Neutrophil (primary cell): ENCODE results near the gene MEF2A.

Experiments used
- H3K27ac ChIP-seq: fragments of 200-600 bp; sonication (generic); 2 replicates; pipeline ENCODE4 v1.5.1; 2016; ENCODE audit warnings: mild to moderate bottlenecking, moderate library complexity
- H3K27me3 ChIP-seq: fragments of 200-600 bp; sonication (generic); 2 replicates; pipeline ENCODE4 v1.6.0; 2016; ENCODE audit warnings: mild to moderate bottlenecking
- H3K36me3 ChIP-seq: fragments of 200-600 bp; sonication (generic); 2 replicates; pipeline ENCODE4 v1.5.1; 2017
- H3K4me1 ChIP-seq, 2 experiments: fragments of 200-600 bp in 1 of 2; sonication (generic) in 1 of 2; 1 replicate in 1 of 2; 2 replicates in 1 of 2; pipeline versions ENCODE4 v1.5.1 to v1.6.1; 2013 to 2016; ENCODE audit warnings: low read depth in 1 of 2, low read length in 1 of 2, mild to moderate bottlenecking in 1 of 2, moderate library complexity in 1 of 2; ENCODE audit not compliant: control insufficient read depth in 1 of 2, insufficient read depth in 1 of 2
- H3K4me3 ChIP-seq, 2 experiments: fragments of 200-600 bp in 1 of 2; sonication (generic) in 1 of 2; 1 replicate in 1 of 2; 2 replicates in 1 of 2; pipeline ENCODE4 v1.5.1; 2013 to 2016; ENCODE audit warnings: low read depth in 1 of 2, low read length in 1 of 2, mild to moderate bottlenecking in 1 of 2, moderate library complexity in 1 of 2
- H3K9me3 ChIP-seq: fragments of 200-600 bp; sonication (generic); 2 replicates; pipeline ENCODE4 v1.5.1; 2016
- CTCF ChIP-seq: fragments of 200-600 bp; sonication (generic); IDR thresholded peaks from 2 replicates; pipeline ENCODE4 v1.5.1; 2016; ENCODE audit warnings: antibody characterized with exemption

Gene MEF2A

GRCh38 chr15:99630607-99631131 lies 64.9 kb downstream of the MEF2A start:
- peak overlapping the region; percentile 78 for H3K27ac ChIP-seq
- H3K4me3 ChIP-seq: no peak overlapping the region
- H3K9me3 ChIP-seq: no peaks in the 10 kb centered on the region
- peaks cover 22 to 27% of the 10 kb centered on the region in 2 experiments for H3K4me1 ChIP-seq
- no peaks in the 10 kb centered on the region for H3K36me3 ChIP-seq
- TF ChIP-seq CTCF: no peak
- no peaks in the 10 kb centered on the region for H3K27me3 ChIP-seq

- Histone ChIP-seq H3K27ac (peak overlapping the region; percentile 78), H3K9me3 (no peaks in the 10 kb centered on the region), H3K4me3 (peak overlapping the region in 1 of 2 experiments; percentile 15), H3K36me3 (no peaks in the 10 kb centered on the region), H3K4me1 (peaks cover 22 to 27% of the 10 kb centered on the region in 2 experiments), H3K27me3 (no peaks in the 10 kb centered on the region)
- no peak for TF ChIP-seq CTCF
Observed at GRCh38 chr15:99631255-99631654, 65.5 kb downstream of the MEF2A start.

- Histone ChIP-seq H3K27ac (no peak overlapping the region), H3K4me1 (peaks cover 22 to 27% of the 10 kb centered on the region in 2 experiments), H3K4me3 (no peak overlapping the region), H3K27me3 (no peaks in the 10 kb centered on the region), H3K36me3 (no peaks in the 10 kb centered on the region), H3K9me3 (no peaks in the 10 kb centered on the region)
- no peak for TF ChIP-seq CTCF
Observed at GRCh38 chr15:99632521-99632920, 66.7 kb downstream of the MEF2A start.

GRCh38 chr15:99633655-99634054 lies 67.9 kb downstream of the MEF2A start:
- Histone ChIP-seq H3K27me3 (no peaks in the 10 kb centered on the region), H3K27ac (no peak overlapping the region), H3K9me3 (no peaks in the 10 kb centered on the region), H3K4me3 (no peak overlapping the region), H3K36me3 (no peaks in the 10 kb centered on the region), H3K4me1 (peaks cover 22% of the 10 kb centered on the region in 2 experiments)
- TF ChIP-seq CTCF: no peak

GRCh38 chr15:99634576-99634975 lies 68.8 kb downstream of the MEF2A start:
- peaks cover 21 to 22% of the 10 kb centered on the region in 2 experiments for H3K4me1 ChIP-seq
- no peaks in the 10 kb centered on the region for H3K9me3 ChIP-seq
- H3K36me3 ChIP-seq: no peaks in the 10 kb centered on the region
- TF ChIP-seq CTCF: no peak
- no peak overlapping the region for H3K27ac ChIP-seq
- H3K4me3 ChIP-seq: no peak overlapping the region
- H3K27me3 ChIP-seq: no peaks in the 10 kb centered on the region
